GM19324 (cell line): Measurements from ENCODE around the gene SLC7A7.
"Not testable (repeated sequence)": the region's sequence is repeated elsewhere in the genome, so short reads cannot be mapped to it uniquely, and the experiment has no call there.

ENCODE experiments used
- ATAC-seq: cut with Tn5 transposase; IDR thresholded peaks from one replicate; pipeline ENCODE4 v1.9.1; 2021; ENCODE audit warnings: mild to moderate bottlenecking, moderate library complexity; ENCODE audit not compliant: unreplicated experiment, low FRiP score

Gene SLC7A7

DNA sequence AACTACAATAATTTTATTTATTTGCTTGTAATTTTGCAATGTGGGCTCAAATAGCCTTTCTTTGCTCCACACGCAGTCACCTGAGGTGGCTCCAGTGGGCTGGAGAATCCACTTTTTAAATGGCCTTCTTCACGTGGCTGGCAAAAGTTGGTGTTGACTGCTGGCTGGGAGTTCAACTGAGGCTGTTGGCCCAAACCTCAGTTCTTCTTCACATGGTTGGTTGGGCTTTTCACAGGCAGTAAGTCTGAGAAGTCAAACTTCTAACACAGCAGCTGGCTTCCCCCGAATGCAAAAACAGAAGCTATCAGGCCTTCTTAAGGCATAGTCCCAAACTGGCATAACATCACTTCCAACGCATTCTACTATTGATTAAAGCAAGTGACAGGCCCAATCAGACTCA is 50.9 kb downstream of the SLC7A7 start:
- ATAC-seq = no peak

DNA sequence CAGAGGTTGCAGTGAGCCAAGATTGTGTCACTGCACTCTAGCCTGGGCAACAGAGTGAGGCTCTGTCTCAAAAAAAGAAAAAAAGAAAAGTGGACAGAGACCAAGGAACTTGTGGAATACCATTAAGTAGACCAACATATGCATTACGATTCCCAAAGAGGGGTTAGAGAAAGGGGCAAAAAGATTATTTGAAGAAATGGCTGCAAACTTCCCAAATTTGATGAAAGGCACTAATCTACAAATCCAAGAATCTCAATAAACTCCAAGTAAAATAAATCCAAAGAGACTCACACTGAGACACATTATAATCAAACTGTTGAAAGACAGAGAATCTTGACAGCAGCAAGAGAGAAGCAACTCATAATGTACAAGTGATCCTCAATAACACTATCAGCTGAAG is 53.5 kb downstream of the SLC7A7 start:
- ATAC-seq = no peak

DNA sequence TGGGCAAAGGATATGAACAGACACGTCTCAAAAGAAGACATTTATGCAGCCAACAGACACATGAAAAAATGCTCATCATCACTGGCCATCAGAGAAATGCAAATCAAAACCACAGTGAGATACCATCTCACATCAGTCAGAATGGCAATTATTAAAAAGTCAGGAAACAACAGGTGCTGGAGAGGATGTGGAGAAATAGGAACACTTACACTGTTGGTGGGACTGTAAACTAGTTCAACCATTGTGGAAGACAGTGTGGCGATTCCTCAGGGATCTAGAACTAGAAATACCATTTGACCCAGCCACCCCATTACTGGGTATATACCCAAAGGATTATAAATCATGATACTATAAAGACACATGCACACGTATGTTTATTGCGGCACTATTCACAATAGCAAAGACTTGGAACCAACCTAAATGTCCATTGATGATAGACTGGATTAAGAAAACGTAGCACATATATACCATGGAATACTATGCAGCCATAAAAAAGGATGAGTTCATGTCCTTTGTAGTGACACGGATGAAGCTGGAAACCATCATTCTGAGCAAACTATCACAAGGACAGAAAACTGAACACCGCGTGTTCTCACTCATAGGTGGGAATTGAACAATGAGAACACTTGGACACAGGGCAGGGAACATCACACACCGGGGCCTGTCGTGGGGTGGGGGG is 57.1 kb downstream of the SLC7A7 start:
- not testable (repeated sequence) for ATAC-seq

DNA sequence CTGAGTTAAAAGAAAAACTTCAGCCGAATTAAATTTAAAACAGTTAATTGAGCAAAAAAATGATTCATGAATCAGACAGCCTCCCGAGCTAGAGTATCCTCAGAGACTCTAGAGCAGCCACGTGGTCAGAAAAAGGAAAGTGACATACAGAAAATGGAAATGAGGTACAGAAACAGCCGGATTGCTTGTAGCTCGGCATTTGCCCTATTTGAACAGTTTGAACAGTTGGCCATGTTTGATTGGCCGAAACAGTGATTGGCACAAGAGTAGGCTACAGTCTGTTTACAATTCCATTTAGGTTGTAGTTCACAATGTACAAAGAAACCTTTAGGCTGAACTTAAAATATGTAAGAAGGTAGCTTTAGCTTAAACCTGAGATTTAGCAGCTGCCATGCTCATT is 61.6 kb downstream of the SLC7A7 start:
- no peak for ATAC-seq

DNA sequence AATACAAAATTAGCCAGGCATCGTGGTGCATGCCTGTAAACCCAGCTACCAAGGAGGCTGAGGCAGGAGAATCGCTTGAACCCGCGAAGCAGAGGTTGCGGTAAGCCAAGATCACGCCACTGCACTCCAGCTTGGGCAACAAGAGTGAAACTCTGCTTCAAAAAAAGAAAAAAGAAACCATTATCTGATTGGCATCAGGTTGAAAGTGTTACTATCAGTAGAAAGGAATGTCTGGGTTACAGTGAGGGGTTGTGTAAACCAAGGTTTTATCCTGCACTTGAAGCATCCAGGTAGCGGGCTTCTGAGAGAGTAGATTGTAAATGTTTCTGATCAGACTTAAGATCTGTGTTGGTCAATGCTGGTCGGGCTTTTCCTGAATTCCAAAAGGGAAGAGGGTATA is 62.8 kb downstream of the SLC7A7 start:
- no peak for ATAC-seq

DNA sequence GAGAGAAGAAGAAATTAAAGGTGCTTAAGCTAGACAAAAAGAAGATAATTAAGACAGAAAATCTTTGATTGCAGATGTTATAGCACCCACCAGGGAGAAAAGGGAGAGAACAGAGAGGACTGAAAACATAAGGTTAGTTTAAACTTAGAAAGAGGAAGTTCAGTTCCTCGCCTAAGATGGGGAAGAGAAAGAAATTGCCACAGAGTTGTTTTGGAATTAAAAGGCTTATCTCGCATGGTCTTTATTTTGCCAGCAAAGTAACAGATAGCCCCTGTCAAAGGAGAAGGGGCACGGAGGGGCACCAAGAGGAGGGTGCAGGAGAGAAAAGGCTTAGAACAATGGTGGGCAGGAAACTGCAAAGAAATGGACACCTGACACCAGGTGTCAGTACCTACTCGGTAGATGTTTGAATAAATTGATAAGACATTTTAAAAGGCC is 66.6 kb downstream of the SLC7A7 start:
- ATAC-seq = no peak

DNA sequence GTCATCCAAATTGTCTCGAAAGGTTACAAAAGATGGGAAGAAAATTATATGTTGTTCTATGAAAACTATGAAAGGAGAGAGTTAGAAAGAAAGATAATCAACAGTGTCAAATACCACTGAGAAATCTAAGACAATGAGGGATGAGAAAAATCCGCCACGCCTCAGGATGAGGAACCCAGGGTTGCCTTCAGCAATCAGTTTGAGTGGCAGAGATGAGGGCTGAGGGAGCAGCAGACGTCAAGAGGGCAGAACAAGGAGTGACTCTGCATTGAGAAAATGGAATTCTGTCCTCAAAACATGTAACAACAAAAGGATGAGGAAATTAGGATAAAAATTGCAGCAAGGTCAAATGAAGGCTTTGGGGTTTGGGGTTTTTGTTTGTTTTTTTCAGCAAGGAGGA is 67.0 kb downstream of the SLC7A7 start:
- ATAC-seq = no peak

DNA sequence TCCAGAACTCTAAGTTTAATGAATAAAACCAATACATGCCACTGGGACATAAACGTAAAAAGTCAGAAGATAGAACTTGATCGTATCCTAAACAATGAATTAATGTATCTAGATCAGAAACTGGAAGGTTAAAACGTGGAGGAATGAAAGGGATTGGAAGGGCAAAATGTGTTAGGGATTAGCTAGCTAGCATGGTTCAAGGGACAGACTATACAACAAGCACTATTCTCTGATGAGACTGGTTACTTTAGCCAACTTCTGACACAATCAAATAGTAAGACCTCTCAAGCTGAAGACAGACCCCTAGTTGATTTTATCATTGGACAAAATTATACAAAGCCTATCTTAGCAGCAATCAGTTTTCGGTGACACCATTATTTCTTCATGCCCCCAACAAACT is 67.5 kb downstream of the SLC7A7 start:
- no peak for ATAC-seq

DNA sequence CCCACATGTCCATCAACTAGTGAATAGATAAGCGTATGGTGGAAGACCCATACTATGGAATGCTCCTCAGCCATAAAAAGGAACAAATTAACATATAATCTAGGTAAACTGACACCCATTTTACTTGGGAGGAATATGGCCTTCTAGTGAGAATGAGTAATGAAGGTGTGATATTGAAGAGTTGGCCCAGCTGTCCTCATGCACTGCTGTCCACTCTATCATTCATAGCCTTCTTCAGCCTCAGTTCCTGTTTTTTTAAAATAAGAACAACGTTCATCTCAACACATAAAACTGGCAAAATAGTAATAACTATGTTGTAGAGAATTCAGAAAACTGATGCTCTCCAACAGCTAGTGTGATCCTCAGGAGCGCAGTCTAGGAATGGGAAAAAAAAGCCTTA is 75.2 kb downstream of the SLC7A7 start:
- no peak for ATAC-seq

DNA sequence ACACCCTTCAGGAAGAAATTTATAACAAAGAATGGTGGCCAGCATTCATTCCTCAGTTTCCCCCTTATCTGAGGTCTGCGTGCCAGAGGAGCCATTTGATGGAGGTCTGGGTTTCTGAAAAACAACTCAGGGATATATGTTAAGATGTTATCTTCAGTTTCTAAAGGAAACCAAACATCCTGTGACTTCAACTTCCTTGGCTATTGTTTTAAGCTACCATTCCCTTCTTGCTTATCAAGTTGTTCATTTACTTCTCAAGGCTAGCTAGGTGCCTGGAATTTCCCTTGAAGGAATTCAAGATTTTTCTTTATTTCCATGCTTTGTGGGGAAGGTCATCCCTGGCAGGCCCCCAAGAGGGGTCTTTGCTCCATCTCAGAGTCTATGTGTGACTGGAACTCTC is 75.8 kb downstream of the SLC7A7 start:
- no peak for ATAC-seq

DNA sequence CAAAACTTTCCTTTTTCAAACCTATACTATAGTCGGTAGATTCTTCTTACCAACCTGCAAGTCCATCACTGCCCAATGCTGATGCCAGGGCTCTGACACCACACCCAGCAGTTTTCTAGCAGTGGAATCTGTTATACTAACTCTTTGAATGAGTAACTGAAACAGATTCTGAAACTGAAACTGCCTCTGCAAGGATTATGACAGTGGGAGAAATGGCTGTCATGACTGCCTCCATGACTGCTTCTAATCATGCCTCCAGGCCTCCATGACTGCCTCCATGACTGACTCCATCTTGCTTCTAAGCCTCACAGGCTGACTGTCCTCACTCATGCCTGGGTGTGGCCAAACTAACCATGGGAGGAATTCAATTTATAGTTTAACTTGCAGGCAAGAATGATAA is 78.2 kb downstream of the SLC7A7 start:
- ATAC-seq = no peak

DNA sequence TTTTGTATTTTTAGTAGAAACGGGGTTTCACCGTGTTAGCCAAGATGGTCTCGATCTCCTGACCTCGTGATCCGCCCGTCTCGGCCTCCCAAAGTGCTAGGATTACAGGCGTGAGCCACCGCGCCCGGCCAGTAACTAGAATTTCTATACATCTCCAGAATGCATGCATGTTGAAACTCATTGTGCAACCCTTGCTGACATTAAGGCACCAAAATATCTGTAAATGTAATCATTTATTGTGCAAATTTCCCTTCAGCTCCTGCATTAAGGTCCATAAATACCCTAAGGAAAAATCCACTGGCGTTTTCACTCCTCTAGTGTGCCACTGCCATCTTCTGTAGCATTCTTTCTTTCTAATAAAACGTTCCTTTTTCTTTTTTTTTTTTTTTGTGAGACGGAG is 78.9 kb downstream of the SLC7A7 start:
- ATAC-seq = not testable (repeated sequence)

DNA sequence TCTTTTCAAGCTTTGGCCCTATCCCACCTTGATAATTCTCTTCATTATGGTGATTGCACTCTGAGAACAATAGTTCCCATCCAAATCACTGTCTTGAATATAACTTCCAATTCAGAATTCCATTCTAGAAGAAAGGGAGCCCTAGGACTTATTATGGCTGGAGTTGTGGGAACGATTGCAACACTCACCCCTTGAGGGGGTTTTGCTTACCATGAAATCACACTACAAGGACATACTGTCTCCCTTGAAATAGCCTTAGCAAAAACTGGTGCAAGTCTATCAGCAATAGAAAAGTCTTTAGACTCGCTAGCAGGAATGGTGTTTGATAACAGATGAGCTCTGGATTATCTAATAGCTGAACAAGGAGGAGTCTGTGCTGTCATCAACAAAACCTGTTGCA is 80.1 kb downstream of the SLC7A7 start:
- ATAC-seq = no peak

DNA sequence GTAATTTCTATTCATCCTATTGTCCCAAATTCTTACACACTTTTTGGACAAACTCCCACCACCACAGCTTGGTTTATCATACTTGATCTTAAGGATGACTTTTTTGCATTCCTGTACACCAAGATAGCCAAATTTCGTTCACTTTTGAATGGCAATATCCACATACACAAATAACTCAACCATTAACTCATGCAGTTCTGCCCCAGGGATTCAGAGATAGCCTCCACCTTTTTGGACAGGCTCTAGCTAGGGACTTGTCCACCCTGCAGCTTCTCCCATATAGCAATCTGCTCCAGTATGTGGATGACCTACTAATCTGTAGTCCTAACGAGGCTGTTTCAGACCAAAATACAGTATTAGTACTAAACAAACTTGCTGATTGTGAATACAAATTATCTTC is 81.4 kb downstream of the SLC7A7 start:
- no peak for ATAC-seq

DNA sequence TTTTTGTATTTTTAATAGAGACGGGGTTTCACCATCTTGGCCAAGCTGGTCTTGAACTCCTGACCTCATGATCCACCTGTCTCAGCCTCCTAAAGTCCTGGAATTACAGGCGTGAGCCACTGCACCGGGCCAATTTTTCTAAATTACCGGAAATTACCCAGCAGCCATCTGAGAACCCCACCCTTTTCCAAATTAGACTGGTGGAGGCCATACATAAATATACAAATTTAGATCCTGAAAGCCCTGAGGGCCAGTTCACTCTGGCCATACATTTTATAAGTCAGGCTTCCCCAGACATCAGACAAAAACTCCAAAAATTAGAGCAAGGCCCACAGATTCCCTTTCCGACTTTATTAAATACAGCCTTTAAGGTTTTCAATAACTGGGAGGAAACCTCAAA is 83.2 kb downstream of the SLC7A7 start:
- not testable (repeated sequence) for ATAC-seq

DNA sequence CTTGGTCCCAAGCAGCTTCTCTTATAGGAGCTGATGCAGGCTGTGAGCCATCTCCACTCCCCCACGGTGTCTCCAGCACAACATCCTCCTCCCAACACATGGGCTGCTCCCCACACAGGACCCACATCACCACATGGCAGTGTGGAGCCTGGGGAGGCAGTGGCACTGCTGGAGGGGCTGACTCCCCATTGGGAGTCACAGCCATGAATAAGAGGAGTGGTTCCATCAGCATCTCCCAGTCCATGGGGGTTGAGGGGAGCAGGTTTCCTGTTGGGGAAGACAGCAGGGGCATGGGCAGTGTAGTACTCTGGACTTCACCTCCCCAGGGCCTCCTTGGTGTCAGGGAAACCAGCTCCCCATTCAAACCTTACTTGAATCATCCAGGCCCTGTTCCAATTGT is 89.2 kb downstream of the SLC7A7 start:
- no peak for ATAC-seq

DNA sequence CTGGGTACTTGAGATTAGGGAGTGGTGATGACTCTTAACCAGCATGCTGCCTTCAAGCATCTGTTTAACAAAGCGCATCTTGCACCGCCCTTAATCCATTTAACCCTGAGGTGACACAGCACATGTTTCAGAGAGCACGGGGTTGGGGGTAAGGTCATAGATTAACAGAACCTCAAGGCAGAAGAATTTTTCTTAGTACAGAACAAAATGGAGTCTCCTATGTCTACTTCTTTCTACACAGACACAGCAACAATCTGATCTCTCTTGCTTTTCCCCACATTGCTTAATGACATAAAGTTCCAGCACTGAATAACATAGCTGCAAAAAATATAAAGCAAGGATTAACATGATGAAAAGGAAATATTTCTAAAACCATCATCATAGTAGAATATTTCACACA is 89.9 kb downstream of the SLC7A7 start:
- not testable (repeated sequence) for ATAC-seq

DNA sequence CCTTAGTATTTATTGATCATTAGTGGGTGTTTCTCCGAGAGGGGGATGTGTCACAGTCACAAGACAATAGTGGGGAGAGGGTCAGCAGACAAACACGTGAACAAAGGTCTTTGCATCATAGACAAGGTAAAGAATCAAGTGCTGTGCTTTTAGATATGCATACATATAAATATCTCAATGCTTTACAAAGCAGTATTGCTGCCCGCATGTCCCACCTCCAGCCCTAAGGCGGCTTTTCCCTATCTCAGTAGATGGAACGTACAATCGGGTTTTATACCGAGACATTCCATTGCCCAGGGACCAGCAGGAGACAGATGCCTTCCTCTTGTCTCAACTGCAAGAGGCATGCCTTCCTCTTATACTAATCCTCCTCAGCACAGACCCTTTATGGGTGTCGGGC is 90.4 kb downstream of the SLC7A7 start:
- not testable (repeated sequence) for ATAC-seq

DNA sequence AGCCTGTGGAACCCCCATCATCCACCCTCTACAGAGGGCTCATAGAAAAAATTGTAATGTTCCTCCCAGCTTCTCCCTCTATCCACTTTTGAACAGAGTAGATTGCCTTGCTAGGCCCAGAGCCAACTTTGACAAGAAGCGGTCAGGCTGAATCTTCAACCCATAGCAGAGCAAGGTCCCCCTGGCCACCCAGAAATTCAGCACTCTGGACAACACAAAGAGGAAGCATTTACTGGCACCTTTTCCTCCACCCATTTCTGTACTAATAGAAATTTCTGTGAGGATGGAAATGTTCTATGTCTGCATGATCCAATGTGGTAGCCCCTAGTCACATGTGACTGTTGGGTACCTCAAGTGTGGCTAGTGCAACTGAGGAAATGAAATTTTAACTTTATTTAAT is 91.4 kb downstream of the SLC7A7 start:
- no peak for ATAC-seq
